HG03565 (cell line): ENCODE measurements around the gene DDI1.

Experiments
- ATAC-seq: cut with Tn5 transposase; IDR thresholded peaks from one replicate; pipeline ENCODE4 v1.9.1; 2021; ENCODE audit warnings: mild to moderate bottlenecking, moderate library complexity; ENCODE audit not compliant: unreplicated experiment

The DDI1 gene

DNA sequence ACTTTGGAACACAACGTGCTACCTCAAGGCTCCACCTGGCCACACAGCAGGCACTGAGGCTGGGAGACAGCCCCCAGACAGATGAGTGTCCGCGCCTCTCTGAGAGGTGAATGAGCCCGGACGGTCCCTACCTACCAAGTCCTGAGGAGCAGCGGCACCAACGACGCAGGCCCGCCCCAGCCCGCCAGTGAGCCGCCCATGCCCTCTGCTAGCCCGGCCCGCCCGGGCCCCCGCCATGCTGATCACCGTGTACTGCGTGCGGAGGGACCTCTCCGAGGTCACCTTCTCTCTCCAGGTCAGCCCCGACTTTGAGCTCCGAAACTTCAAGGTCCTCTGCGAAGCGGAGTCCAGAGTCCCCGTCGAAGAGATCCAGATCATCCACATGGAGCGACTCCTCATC is at the start of gene DDI1:
TSS of gene DDI1 (plus strand) at position 53 of the 400 bp plus-strand sequence. CDS start at position 236, 183 bp downstream.
- no peak for ATAC-seq

DNA sequence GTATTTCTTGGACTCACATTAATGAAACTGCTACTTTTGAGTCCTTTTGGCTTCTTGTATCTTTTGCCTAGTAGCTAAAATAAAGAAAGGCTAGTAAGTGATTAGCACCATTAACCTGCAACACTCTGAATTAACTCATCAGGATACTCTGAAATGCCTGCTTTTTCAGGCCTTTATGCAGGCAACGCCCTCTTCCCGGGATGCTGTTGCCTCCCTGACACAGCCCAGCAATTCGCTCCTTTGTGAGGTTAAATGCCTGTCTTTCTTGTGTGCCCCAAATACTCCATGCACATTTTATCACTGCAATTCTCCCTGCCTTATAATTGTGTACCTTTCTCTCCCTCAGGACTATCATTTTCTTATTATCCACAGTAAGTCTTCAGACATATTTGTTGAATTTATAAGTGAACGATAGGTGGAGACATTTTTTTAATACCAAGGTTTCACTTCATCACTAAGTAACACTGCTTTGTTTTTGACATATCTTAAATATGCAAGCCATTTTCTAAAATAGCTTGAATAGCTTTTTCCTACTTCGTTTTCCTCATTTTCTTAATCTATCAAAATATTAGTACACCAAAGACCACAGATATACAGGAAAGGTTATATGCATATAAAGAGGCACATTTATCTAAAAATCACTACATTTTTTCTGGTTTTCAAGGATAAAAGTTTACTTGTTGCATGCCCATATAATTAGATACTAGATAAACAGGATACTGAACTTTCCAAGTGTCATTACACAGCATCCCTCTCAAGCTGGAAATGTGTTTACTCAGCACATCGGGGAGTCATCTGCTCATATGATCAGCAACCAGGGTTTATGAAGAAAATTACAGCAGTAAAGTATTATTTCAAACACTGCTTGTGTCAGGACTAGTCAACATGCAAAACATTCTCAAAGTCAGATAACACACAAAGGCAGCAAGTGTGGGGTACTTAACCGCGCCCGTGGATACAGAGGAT is 48.5 kb upstream of the DDI1 start:
- ATAC-seq = no peak

DNA sequence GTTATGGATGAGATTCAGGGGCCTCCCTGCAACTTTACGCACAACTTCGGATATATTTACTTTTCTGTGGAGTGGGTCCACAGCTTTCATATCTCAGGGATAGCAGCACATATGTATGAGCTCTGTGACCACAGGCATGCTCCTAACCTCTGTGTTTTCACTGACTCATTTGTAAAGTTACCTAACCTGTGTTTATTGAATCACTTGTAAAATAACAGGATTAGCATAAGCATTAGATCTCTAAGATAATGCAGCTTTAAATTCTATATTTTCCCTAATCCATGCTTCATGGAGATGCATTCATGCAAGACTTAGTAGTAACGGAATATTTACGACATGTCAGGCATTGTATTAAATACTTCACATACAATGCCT is 47.9 kb upstream of the DDI1 start:
- no peak for ATAC-seq

DNA sequence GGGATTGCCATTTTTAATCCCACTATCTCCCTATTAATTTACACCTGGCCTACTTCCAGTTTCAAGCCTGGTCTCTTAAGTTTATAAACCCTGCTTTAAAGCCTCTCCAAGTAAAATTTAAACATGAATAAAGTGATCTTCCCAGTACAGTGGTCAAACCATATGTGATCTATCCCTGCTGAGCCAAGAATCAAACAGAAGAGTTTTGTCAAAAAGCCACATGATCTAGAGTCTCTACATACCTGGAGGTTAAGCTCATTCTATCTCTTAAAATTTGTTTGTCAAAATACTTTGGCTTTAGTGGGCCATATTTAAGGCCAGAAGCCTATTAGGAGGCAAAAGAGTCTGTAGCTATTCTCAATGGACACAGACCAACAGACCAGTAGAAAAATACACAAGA is 42.9 kb upstream of the DDI1 start:
- no peak for ATAC-seq

DNA sequence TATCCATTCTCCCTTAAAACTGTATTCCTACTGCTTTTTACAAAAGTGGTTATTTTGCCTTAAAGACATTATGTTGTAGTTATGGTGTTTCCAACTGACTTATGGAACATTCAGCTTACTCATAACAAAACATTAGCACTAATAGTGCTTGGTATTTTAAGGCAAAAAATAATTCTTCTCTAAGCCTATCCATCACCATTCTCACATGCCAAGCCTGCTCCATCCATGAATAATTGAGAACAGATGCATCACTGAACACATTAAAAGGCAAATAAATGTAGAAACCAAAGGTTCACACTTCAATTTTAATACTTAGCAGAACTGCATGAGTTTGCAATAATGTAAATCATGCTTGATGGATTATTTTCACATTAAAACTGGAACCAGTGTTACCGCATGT is 42.3 kb upstream of the DDI1 start:
- no peak for ATAC-seq

DNA sequence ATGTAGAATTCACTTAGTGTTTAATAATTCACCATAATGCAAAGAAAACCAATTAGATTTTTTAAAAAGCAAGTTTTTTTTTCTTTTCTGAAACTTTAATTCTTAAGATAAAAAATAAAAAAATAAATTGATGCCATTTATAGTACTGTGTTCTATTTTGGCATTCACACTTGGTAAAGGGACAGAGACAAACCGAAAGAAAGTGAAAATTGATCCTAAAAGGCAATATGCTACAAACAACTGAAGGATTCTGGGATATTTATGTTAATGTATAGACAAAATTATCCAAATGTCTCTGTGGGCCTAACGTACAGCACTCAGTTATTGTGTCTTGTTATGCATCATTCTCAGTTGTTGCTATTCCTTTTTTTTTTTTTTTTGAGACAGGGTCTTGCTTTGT is 41.9 kb upstream of the DDI1 start:
- ATAC-seq = no peak

DNA sequence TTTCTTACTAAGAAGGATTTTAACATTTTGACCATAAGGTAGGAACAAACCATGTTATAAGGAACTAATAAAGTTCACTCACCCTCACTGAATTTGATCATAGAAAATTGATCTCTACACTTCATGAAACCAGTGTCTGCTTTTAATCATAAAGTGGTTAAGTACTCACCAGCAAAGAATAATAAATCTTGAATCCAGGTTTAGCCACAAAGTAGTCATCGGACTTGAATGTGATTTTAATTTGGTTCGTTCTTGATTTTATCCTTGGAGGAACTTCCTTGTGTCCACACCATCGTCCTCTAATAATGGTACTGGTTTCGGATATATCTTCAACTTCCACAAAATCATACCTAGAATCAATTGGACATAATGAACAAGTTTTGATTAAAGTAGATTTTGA is 40.5 kb upstream of the DDI1 start:
- no peak for ATAC-seq

DNA sequence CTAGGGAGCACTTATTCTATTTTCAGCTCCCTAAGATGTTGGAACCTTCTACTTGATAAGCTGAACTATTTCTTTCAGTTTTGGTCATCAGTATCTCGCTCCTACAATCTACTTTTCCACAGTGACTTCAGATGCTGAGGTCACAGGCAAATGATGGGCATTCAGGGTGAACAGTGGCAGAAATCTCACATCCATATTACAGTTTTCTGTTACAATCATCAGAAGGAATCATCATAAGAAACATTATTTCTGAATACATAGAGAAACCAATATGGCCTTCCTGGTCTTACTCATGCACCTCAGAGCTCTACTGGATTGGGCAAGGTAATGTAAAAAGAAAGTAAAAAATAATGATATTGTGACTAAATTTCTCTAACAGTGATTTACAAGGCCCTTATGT is 39.4 kb upstream of the DDI1 start:
- peak; percentile 64 for ATAC-seq

DNA sequence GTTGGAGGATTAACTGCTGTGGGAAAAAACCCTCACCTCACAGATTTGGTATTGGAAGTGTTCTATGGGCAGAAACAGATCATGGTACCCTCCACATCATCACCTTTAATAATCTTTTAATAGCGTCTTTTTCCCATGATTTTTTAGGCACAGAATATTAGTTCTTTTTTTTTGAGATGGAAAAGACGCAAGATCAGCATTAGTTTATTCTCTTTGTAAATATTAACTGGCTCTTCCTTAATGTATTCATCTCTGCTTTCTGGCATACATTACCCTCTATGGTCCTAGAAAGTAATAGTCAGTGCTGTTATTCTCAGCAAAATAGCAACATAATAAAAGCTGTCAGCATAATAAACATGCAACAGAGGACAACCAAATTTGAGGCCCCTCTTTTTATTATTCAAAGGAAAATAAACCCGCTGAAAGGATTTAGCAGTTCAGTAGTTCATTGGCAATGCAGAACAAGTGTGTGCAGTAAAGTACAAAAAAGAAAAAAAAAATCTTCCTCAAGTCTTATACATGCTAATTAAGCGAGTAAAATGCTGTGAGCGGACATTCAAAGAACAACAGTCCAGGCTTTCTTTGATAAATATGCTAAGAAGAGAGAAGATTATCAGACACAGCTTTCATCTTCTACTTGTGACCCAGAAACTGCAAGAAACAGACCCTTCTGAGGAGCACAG is 37.5 kb upstream of the DDI1 start:
- no peak for ATAC-seq

DNA sequence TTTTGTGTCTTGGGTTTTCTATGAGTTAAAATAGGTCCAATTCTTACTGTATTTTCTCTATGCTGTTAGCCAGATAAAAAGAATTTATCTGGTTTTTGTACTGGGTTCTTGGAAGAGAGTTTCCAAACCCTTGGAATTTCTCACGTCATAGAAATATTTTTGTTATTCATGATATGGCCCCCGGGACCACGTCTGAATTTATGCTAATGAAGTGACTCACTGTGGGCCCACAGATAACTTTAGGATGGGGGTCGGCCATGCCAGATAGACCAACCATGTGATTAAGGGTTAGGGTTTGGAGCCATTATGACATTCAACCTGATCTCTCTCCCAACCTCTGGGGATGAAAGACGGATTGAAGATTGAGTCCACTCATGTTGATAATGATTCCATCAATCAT is 35.6 kb upstream of the DDI1 start:
- no peak for ATAC-seq

DNA sequence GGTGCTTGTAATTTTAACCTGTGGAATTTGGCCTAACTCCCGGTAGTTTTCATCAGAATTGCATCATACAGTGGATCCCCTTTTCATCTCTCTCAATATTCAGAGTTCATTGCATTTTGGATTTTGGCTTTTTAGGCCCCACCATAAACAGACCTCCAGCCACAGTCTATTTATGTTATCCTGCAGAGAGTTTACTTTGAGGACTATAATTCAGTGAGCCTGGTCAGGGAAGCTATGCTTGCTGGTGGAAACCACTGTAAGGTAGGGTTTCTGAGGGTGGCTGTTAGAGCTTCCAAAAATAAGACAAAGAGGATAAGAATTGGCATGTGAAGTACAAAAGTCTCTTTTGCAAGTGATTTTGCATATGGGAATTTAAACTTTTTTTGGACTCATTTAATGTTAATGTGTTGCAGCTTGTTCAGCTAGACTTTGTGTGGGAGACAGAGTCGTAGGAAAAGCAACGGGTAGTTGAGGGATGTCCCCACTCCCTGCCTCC is 34.8 kb upstream of the DDI1 start:
- ATAC-seq = no peak

DNA sequence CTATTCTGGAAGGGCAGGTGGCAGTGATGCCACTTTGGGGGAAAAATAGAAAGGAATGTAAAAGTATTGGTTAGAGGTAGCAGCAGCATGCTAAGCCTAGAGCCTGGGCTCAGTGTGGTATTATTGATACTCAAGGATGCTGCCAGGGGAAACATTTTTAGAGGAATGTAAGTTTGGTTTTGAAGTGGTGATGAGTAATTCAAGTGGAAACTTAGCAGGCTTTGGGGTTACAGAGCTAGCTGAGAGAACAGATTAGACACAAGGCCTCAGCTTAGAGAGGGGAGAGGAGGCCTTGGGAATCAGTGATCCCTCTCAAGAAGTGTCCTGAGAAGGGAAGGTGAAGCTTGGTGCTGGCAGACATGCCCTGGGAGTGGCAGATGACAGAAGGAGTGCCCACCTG is 32.9 kb upstream of the DDI1 start:
- ATAC-seq = no peak

DNA sequence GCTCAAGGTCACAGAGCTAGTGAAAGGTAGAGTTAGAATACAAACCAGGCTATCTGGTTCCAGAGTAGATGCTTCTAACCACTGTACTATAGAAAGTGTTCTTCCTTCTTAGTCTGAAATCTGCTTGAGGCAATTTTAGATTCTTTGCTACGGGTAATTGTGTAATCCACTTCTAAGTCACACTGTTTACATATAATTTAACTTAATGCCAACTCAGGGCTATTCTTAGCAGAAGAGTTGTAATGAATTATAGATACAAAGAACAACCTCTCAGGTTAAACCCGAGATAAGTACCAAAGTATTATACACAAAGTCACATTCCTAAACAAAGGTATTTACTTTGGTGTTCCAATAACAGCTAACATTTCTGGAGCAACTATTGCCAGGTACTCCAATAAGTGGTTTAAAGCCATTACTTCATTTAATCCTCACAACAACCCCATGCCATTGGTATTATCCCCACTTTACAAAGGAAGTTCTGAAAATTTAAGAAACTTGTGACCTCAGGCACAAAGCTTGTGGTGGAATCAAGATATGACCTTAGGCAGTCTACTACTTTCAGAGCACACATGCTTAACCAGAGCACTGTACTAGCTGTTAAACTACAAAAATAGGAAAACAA is 31.1 kb upstream of the DDI1 start:
- ATAC-seq = no peak

DNA sequence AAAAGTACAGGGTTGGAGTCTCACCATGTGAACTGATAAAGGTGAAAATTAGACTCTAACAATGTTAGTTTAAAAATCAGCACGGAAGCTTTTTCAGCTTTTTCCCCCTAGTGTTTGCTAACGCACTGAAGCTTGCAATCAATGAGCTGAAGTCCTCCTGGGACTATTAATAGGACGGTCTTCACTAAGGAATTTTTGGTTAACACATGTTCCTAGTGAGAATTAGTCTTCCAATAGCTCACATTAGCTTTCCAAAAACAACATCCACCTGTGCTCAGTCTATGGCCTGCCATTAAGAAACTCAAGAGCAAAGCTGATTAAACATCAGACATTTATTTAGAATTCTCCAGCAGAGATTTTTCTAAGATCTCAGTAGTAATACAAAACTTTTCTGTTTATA is 26.7 kb upstream of the DDI1 start:
- no peak for ATAC-seq

DNA sequence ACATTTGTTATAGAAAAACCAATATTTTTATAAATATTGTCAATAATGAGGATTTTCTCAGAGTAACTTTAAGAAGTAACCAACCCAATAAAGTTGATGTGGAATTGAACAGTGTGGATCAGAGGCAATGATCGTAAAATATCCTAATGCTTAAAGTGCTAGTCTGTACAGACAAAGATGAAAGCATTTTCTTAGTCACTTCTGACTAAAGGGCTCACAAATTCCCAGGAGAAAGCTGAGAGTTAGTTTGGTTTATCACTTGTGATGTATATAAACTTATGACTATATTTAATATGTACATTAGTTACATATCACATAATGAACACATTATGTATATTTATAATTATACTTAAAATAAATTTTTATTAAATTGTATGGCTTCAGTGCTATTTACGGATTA is 25.4 kb upstream of the DDI1 start:
- ATAC-seq = no peak

DNA sequence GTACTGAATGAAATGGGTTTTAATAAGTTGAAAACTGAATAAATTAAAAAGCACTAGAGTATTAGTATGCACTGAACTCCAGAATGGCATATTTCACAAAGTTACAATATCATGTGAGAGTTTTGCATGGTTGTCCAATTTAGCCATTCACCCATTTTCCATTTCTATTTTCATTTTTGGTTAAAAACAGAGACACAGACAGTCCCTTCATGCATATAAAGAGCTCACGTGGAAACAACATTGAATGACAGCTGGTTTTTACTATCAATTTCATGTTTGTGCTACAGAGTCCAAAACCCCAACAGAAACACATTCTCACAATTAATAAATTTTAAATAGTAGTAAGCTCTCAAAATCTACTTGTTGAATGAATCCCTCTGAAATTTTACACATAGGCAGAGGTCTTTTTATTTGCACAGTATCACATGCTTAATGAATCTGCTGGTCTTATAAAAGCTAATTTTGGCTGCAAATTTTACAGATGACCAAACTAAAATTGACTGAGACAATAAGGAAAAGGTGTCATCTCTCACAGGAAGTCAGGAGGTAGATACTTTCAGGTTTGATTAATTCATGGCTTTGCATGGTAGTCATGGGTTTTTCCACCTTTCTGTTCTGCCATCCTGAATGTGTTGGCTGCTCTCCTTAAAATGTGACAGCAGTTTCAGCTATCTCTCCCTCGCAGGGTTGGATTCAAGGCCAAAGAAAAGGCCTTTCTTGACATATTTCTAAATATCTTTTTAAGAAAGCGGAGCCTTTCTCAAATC is 20.6 kb upstream of the DDI1 start:
- ATAC-seq = peak; percentile 85

DNA sequence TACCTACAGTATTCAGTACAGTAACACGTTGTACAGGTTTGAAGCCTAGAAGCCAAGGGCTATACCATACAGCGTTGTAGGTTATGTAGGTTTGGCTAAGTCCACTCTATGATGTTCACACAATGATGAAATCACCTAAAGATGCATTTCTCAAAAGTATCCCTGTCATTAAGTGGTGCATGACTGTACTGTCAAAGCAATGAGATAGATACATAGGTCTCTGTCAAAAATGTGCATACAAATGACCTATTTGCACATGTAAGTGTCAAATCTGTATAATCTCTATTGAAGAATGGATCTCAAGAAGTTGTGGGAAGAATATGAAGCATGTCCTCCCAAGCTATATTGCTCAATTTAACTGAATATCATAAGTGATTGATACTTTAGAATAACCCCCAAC is 11.9 kb upstream of the DDI1 start:
- no peak for ATAC-seq

DNA sequence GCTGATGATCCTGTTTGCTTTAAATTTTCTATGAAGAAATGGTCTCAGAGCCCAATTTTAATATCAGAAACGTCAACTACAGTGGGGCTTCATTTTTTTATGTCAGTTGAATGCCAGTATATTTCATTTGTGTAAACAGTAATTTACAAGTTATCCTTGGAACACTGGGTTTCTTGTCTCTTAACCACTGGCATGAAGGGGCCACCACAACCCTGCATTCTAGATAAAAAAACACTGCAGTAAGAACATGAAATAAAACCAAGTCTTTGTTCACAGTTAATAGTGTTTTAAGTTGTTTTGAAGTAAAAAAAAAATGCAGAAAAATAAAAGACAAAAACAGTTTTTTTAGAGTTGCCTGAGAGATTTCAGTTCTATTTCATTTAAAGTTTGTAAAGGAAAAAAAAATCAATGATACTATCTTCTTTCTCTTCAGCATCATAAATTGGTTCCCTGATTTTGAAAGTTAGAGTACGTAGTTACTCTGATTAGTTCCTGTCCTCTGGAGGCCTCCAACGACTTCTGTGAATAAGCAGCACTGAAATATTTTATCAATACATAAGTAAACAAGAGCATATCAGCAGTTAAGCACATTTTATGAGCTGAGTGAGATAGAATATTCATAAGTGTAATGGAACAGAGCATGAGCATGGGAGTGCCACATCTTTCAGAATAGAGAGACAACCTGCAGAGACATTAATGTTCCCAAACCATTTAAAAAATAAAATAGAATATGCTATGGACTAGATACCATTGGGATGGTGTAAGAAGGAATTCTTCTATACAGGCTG is 7.8 kb upstream of the DDI1 start:
- ATAC-seq = no peak

DNA sequence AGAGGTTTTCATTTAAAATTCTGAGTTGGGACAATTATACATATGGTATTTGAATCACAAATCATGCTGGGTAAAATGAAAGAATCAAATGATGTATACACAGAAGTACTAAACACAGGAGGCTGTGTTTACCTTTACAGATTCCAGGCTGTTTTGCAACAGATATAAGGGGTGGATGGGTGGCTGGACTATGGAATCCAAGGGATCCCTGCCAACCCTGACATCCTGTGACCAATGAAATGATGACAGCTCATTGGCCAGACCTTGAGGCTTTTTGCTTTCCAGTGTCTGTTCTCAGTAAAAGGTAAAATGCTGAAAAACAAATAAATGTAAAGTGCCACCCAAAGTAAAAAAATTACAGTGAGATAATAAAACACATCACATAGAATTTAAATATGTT is 3.3 kb upstream of the DDI1 start:
- no peak for ATAC-seq

DNA sequence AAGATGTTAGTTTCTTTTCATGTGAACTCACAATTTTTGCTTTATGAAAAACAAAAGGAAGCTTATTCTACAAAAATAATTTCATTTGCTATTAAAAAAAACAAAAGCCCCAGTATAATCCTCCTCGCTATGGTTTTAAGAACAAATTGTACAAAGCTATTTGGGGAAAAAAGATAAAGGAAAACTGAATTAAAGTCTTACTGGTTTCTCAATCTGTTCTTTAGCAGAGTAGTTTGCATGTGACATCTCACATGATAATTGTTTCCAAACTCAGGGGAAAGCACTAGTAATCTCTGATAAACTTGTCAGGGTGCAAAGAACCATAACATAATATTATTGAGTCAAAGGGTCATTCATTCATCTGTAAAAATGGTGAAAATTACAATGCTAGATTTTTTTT is 2.9 kb upstream of the DDI1 start:
- no peak for ATAC-seq
